GM12873 (cell line): Measurements from ENCODE around the gene CLEC2D.

Source experiments
- TF ChIP-seq, protein P1 (sequence below): IDR thresholded peaks from 2 replicates; pipeline ENCODE4 v1.5.1; 2012; ENCODE audit warnings: low read depth, mild to moderate bottlenecking, moderate library complexity, low read length, control low read depth; ENCODE audit not compliant: insufficient read depth; ENCODE audit errors: missing control alignments

The CLEC2D gene

DNA sequence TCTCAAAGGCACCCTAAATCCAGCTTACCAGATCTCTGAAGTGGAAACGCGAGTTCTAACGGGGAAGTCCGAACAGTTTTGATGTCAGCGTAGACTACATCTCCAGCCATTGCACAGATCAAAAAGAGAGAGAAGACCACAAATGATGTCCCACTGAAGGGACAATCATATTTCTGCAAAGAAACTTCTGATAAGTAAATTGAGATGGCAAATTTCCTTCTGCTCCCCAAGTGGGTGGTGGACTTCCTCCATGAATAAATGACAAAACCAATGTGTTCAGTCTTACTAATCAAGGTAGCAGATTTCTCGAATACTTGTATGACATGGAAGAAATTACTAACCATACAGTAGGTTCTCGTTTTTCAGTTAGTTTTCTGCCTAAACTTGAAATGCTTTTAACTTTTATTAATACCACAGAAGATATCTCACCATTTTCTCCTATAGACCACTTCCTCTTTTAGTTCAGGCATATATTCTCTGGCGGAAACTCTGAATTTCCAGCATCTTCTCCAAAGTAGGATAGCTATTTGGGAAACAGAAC is 63.5 kb downstream of the CLEC2D start, which contains the start of gene CLECL1:
CLECL1 (minus strand) TSS at position 177 of the 541 bp plus-strand sequence.
- TF ChIP-seq, protein P1, sequence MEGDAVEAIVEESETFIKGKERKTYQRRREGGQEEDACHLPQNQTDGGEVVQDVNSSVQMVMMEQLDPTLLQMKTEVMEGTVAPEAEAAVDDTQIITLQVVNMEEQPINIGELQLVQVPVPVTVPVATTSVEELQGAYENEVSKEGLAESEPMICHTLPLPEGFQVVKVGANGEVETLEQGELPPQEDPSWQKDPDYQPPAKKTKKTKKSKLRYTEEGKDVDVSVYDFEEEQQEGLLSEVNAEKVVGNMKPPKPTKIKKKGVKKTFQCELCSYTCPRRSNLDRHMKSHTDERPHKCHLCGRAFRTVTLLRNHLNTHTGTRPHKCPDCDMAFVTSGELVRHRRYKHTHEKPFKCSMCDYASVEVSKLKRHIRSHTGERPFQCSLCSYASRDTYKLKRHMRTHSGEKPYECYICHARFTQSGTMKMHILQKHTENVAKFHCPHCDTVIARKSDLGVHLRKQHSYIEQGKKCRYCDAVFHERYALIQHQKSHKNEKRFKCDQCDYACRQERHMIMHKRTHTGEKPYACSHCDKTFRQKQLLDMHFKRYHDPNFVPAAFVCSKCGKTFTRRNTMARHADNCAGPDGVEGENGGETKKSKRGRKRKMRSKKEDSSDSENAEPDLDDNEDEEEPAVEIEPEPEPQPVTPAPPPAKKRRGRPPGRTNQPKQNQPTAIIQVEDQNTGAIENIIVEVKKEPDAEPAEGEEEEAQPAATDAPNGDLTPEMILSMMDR, result no peak

DNA sequence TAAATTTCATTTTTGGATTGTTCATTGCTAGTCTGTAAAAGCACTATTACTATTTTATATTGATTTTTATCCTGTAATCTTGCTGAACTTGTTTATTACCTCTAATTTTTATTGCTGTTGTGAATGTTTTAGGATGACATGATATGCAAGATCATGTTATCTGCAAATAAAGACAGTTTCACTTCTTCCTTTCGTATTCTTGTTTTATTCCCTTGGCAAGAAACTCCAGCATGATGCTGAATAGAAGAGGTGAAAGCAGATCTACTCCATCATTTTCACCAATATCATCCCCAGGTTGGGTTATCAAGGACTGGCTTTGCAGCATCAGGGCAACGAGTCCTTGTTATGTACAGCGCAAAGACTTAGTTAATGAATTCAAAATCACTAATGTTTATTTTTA is 66.1 kb downstream of the CLEC2D start:
- TF ChIP-seq, protein P1, result no peak

- TF ChIP-seq, protein P1, result no peak
Measured at GRCh38 chr12:9736936-9737705, 67.6 kb downstream of the CLEC2D start.

GRCh38 chr12:9740106-9740750 is 70.7 kb downstream of the CLEC2D start:
- TF ChIP-seq, protein P1, result no peak

DNA sequence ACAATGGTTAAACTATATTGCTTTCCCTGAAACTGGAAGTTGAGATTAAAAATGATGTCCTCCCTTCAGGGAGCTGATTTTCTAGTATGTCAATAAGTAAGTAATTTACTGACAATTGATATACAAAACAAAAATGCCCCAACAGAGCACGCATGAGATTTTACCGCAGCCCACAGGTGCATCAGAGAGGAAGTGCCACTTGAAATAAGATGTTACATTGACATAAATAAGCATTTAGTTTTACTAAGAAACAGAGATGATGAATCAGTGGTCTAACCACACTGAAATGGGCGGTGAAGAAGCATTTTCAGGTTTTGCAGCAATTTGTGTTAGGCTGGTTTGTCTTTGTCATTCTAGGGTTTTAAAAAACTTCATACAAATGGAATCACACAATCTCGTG is 72.2 kb downstream of the CLEC2D start:
- TF ChIP-seq, protein P1, result no peak

- TF ChIP-seq, protein P1, result no peak
Measured at GRCh38 chr12:9742661-9743060, 73.1 kb downstream of the CLEC2D start.

GRCh38 chr12:9745199-9745598 is 75.7 kb downstream of the CLEC2D start:
- TF ChIP-seq, protein P1, result no peak
